Measurements from ENCODE around the gene CEACAM8.

- TF ChIP-seq CTCF (IDR thresholded peaks at IDR 0.05), result no peak
- no peak for TF ChIP-seq POLR2A (IDR thresholded peaks at IDR 0.05)
Observed at GRCh38 chr19:42571116-42571515, 23.6 kb downstream of the CEACAM8 start.
